Measurements from ENCODE around the gene CHST1.

The CHST1 gene

GRCh38 chr11:45647786-45648185, 17.6 kb downstream of the CHST1 start:
- Mint-ChIP-seq H3K9me3 (no peaks in the 10 kb centered on the region), H3K27ac (no peak overlapping the region), H3K36me3 (ENCODE audit: low read depth) (no peaks in the 10 kb centered on the region), H3K27me3 (peaks cover 17% of the 10 kb centered on the region), H3K4me1 (ENCODE audit: low read depth) (peaks cover 9% of the 10 kb centered on the region), H3K4me3 (no peak overlapping the region)

- peaks cover 12% of the 10 kb centered on the region for H3K27me3 Mint-ChIP-seq
- no peak overlapping the region for H3K27ac Mint-ChIP-seq
- no peaks in the 10 kb centered on the region for H3K36me3 Mint-ChIP-seq (ENCODE audit: low read depth)
- H3K9me3 Mint-ChIP-seq, result no peaks in the 10 kb centered on the region
- H3K4me1 Mint-ChIP-seq (ENCODE audit: low read depth), result peaks cover 9% of the 10 kb centered on the region
- H3K4me3 Mint-ChIP-seq, result no peak overlapping the region
These were observed 18.1 kb downstream of the CHST1 start for GRCh38 chr11:45647329-45647728.

GRCh38 chr11:45646275-45646927, 19.0 kb downstream of the CHST1 start:
- Mint-ChIP-seq H3K27me3 (peaks cover 16% of the 10 kb centered on the region), H3K27ac (no peak overlapping the region), H3K4me1 (ENCODE audit: low read depth) (peaks cover 9% of the 10 kb centered on the region), H3K4me3 (no peak overlapping the region), H3K36me3 (ENCODE audit: low read depth) (no peaks in the 10 kb centered on the region), H3K9me3 (no peaks in the 10 kb centered on the region)

- peaks cover 22% of the 10 kb centered on the region for H3K27me3 Mint-ChIP-seq
- peaks cover 9% of the 10 kb centered on the region for H3K4me1 Mint-ChIP-seq (ENCODE audit: low read depth)
- no peak overlapping the region for H3K27ac Mint-ChIP-seq
- H3K36me3 Mint-ChIP-seq (ENCODE audit: low read depth), result no peaks in the 10 kb centered on the region
- H3K9me3 Mint-ChIP-seq, result no peaks in the 10 kb centered on the region
- no peak overlapping the region for H3K4me3 Mint-ChIP-seq
These were observed 20.2 kb downstream of the CHST1 start for GRCh38 chr11:45644981-45645889.

- Mint-ChIP-seq H3K4me3 (no peak overlapping the region), H3K27ac (no peak overlapping the region), H3K36me3 (ENCODE audit: low read depth) (no peaks in the 10 kb centered on the region), H3K9me3 (peaks cover 1% of the 10 kb centered on the region), H3K4me1 (ENCODE audit: low read depth) (peaks cover 9% of the 10 kb centered on the region), H3K27me3 (peaks cover 28% of the 10 kb centered on the region)
These were observed 21.7 kb downstream of the CHST1 start for GRCh38 chr11:45643598-45644260.

GRCh38 chr11:45641961-45642360, 23.5 kb downstream of the CHST1 start:
- H3K27ac Mint-ChIP-seq, result no peak overlapping the region
- H3K4me1 Mint-ChIP-seq (ENCODE audit: low read depth), result peaks cover 3% of the 10 kb centered on the region
- peaks cover 3% of the 10 kb centered on the region for H3K9me3 Mint-ChIP-seq
- H3K36me3 Mint-ChIP-seq (ENCODE audit: low read depth), result no peaks in the 10 kb centered on the region
- H3K4me3 Mint-ChIP-seq, result no peak overlapping the region
- peaks cover 36% of the 10 kb centered on the region for H3K27me3 Mint-ChIP-seq

GRCh38 chr11:45638051-45638450, 27.4 kb downstream of the CHST1 start:
- Mint-ChIP-seq H3K27ac (no peak overlapping the region), H3K36me3 (ENCODE audit: low read depth) (no peaks in the 10 kb centered on the region), H3K9me3 (peaks cover 3% of the 10 kb centered on the region), H3K27me3 (peaks cover 40% of the 10 kb centered on the region), H3K4me3 (no peak overlapping the region), H3K4me1 (ENCODE audit: low read depth) (no peaks in the 10 kb centered on the region)

GRCh38 chr11:45635907-45636306, 29.5 kb downstream of the CHST1 start:
- Mint-ChIP-seq H3K27ac (no peak overlapping the region), H3K27me3 (peaks cover 39% of the 10 kb centered on the region), H3K9me3 (peaks cover 3% of the 10 kb centered on the region), H3K36me3 (ENCODE audit: low read depth) (no peaks in the 10 kb centered on the region), H3K4me3 (no peak overlapping the region), H3K4me1 (ENCODE audit: low read depth) (no peaks in the 10 kb centered on the region)

- Mint-ChIP-seq H3K27ac (no peak overlapping the region), H3K36me3 (ENCODE audit: low read depth) (no peaks in the 10 kb centered on the region), H3K4me3 (no peak overlapping the region), H3K4me1 (ENCODE audit: low read depth) (no peaks in the 10 kb centered on the region), H3K9me3 (no peaks in the 10 kb centered on the region), H3K27me3 (peaks cover 56% of the 10 kb centered on the region)
These were observed 39.8 kb downstream of the CHST1 start for GRCh38 chr11:45625611-45626010.

GRCh38 chr11:45624095-45624494, 41.3 kb downstream of the CHST1 start:
- Mint-ChIP-seq H3K36me3 (ENCODE audit: low read depth) (no peaks in the 10 kb centered on the region), H3K4me1 (ENCODE audit: low read depth) (no peaks in the 10 kb centered on the region), H3K27me3 (peaks cover 51% of the 10 kb centered on the region), H3K4me3 (no peak overlapping the region), H3K9me3 (peaks cover 4% of the 10 kb centered on the region), H3K27ac (no peak overlapping the region)

GRCh38 chr11:45622861-45623260, 42.6 kb downstream of the CHST1 start:
- H3K4me1 Mint-ChIP-seq (ENCODE audit: low read depth), result no peaks in the 10 kb centered on the region
- H3K9me3 Mint-ChIP-seq, result peaks cover 4% of the 10 kb centered on the region
- no peak overlapping the region for H3K4me3 Mint-ChIP-seq
- H3K27me3 Mint-ChIP-seq, result peaks cover 46% of the 10 kb centered on the region
- no peak overlapping the region for H3K27ac Mint-ChIP-seq
- H3K36me3 Mint-ChIP-seq (ENCODE audit: low read depth), result no peaks in the 10 kb centered on the region

- Mint-ChIP-seq H3K4me3 (no peak overlapping the region), H3K27me3 (peaks cover 48% of the 10 kb centered on the region), H3K9me3 (peaks cover 4% of the 10 kb centered on the region), H3K27ac (no peak overlapping the region), H3K4me1 (ENCODE audit: low read depth) (no peaks in the 10 kb centered on the region), H3K36me3 (ENCODE audit: low read depth) (no peaks in the 10 kb centered on the region)
These were observed 43.1 kb downstream of the CHST1 start for GRCh38 chr11:45622283-45622682.

- Mint-ChIP-seq H3K4me1 (ENCODE audit: low read depth) (no peaks in the 10 kb centered on the region), H3K4me3 (no peak overlapping the region), H3K9me3 (peaks cover 4% of the 10 kb centered on the region), H3K27me3 (peaks cover 45% of the 10 kb centered on the region), H3K36me3 (ENCODE audit: low read depth) (no peaks in the 10 kb centered on the region), H3K27ac (no peak overlapping the region)
These were observed 43.8 kb downstream of the CHST1 start for GRCh38 chr11:45621588-45621987.

GRCh38 chr11:45620243-45620642, 45.2 kb downstream of the CHST1 start:
- H3K4me3 Mint-ChIP-seq, result no peak overlapping the region
- H3K4me1 Mint-ChIP-seq (ENCODE audit: low read depth), result no peaks in the 10 kb centered on the region
- peaks cover 4% of the 10 kb centered on the region for H3K9me3 Mint-ChIP-seq
- no peak overlapping the region for H3K27ac Mint-ChIP-seq
- H3K36me3 Mint-ChIP-seq (ENCODE audit: low read depth), result no peaks in the 10 kb centered on the region
- peaks cover 34% of the 10 kb centered on the region for H3K27me3 Mint-ChIP-seq

- H3K27ac Mint-ChIP-seq, result no peak overlapping the region
- peaks cover 4% of the 10 kb centered on the region for H3K9me3 Mint-ChIP-seq
- H3K4me1 Mint-ChIP-seq (ENCODE audit: low read depth), result no peaks in the 10 kb centered on the region
- peaks cover 27% of the 10 kb centered on the region for H3K27me3 Mint-ChIP-seq
- H3K36me3 Mint-ChIP-seq (ENCODE audit: low read depth), result no peaks in the 10 kb centered on the region
- H3K4me3 Mint-ChIP-seq, result no peak overlapping the region
These were observed 46.5 kb downstream of the CHST1 start for GRCh38 chr11:45618897-45619296.

Data from stimulated activated naive CD8-positive, alpha-beta T cell treated with anti-CD3 and anti-CD28 coated beads, Interleukin-15, Interleukin-2, amounts not matched to agents 100 ng/mL and 50 ng/mL, for 24 hours (primary cell).